SW 1271 (cell line): ENCODE results near the gene TMOD3.
A peak's percentile ranks its signal among the peaks of the same experiment; 100 is the strongest.

Experiments
- DNase-seq, 2 experiments: peaks; one replicate each; lab custom pipeline; 2025; lab: John Stamatoyannopoulos, UW

TMOD3 gene

DNA sequence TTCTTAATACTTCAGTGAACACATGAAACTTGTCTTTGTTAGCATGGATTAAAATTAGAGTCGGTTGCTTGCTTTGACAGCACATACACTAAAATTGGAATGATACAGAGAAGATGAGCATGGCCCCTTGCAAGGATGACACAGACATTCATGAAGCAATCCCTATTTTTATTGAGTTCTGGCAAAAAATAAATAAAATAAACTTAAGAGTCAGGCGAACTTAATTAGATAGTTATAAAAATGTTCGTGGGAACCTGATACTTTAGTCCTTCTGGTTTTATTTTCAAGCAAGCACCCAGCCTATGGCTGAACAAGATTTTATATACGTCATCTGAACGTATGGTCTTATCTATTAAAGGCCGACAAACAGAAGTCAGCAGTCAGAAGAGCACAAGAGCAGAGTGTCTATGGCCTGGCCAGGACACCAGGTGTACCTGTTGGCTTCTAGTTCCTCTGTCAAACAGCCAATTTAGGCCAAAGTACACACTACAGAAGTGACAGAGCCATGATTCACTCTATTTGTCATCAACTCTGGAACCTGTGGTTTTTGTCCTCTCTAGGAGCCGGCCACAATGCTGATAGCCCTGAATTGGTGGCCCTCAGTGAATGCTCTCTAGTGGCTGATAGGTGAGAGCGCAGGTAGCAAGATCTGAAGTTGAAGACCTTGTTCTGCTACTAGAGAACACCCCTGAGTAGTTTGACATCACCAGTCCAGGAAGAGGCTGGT, 77.8 kb downstream of the TMOD3 start:
- DNase-seq, result peak in 1 of 2 experiments; percentile 59

DNA sequence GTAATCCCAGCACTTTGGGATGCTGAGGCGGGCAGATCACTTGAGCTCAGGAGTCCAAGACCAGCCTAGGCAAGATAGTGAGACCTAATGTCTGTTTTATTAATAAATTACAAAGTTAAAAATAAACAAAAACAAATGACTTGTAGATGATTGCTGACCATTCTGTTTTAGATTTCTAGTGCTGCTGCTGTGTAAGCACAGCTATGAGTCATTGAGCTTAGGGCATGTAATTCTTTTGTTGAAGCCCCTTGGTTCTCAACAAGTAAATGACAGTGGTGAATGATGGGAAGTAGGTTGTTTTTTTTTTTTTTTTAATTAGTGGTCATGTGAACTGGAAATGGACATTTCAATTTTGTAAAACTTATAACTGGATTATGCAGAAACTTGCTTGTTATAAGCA, 78.9 kb downstream of the TMOD3 start:
- DNase-seq, result no peak

- DNase-seq, result no peak
Observed at GRCh38 chr15:51909584-51909983, 80.1 kb downstream of the TMOD3 start.

- DNase-seq, result no peak
Observed at GRCh38 chr15:51912528-51912927, 83.1 kb downstream of the TMOD3 start.

DNA sequence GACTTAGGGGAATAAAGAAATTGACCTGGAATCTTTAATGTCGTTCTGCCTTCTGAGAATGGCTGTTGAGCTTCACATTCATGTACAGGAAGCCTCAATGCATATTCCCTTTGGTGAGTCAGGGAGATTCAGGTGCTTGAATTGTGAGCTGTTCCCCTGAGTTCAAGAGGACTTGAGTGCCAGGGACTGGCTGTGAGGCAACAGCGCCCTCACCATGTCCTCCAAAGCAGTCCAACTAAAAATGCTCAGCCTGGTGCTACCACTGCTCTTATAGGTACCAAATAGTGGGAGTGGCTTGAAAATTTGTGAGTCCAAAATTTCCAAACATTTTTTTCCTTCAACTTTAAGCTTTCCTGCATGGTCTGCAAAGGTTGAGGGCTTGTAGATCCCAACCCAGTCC, 88.0 kb downstream of the TMOD3 start:
- peak; percentile 13 to 48 for DNase-seq

- no peak for DNase-seq
Observed at GRCh38 chr15:51924156-51925068, 95.0 kb downstream of the TMOD3 start.

DNA sequence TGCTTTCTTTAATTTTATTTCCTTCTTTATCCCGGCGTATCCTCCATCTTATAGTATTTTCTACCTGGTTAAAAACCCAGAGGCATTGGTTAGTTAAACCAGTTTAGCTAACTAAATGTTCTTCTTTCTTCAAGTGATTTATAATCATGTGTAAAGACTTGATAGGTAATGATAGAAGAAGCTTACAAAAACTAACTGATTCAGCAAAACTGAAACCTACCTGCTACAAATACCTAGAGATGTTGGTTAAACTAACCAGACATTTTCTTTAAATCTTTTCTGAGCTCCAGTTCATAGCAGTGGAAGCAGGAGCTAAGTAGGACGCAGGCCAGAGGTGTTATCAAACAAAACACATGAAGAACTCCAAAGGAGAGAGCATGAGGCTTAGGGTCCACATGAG, 97.4 kb downstream of the TMOD3 start:
- DNase-seq, result no peak

DNA sequence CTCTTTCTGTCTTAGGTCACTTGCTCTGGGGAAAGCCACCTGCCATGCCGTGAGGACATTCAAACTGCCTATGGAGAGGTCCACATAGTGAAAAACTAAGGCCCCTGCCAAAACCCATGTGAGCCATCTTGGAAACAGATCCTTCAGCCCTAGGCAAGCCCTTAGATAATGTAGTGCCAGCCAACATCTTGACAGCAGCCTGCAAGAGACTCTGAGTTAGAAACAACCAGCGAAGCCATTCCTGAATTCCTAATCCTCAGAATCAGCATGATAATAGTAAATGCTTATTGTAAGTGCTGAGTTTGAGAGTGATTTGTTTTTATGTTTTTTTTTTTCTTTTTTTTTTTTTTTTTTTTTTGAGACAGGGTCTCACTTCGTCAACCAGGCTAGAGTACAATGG, 101.6 kb downstream of the TMOD3 start:
- DNase-seq, result no peak

DNA sequence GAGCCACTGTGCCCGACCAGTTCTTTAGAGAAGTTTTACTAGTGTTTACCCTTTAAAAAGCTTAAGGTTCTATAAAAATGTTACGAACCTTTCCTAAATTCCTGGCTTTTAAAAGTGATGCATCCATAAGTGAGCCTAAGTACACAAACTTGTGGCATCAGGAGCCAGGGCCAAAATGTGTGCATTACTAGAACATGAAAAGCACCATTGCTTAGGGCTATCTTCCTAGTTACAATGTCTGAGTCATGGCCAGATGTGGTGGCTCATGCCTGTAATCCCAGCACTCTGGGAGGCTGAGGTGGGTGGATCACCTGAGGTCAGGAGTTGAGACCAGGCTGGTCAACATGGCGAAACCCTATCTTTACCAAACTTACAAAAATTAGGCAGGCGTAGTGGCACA, 102.2 kb downstream of the TMOD3 start:
- no peak for DNase-seq

DNA sequence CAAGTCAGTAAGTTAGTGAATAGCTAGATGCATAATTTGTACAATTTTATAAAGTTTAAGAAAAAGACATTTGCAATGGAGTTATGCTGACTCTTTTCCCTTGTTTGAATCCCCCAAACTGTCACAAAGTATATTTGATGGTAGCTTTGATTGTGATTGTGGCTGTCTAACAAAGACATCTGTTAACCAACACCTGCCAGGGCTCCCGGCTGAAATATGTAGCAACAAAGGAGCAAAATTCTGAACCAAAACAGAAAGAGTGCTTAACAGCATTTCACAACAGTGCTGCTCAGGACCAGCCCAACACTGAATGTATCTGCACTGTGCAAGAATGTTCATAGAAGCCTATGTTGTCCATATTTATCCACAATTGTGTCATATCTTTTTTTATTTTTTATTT, 102.7 kb downstream of the TMOD3 start:
- no peak for DNase-seq

DNA sequence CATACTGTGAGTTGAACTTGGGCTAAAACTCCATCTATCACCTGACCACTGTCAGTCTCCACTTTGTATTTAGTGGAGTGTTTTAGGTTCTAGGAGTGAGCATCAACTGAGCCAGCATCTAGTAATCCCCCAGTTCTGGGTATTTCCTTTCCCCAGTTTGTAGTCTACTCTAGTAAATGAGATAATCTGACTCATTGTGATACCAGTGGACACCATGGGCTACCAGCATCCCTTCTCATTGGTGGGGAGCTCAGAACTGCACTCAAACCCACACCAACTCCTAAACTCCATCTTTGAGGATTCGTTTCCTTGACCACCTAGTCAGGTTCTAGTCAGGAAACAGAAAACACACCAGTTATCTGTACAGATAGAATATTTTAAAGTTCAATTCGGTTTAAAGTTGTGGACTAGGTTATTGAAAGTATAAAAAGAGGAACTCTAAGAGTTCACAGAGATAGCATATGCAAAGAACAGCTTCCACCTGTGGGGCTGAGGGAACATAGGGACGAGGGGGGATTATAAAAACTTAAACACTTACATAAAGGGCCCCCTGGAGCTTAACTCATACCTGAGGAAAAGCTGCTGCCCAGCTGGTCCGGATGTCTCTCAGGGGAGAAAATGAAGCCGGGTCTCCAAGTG, 106.1 kb downstream of the TMOD3 start:
- no peak for DNase-seq

GRCh38 chr15:51936105-51936478, 106.6 kb downstream of the TMOD3 start:
- DNase-seq, result no peak

DNA sequence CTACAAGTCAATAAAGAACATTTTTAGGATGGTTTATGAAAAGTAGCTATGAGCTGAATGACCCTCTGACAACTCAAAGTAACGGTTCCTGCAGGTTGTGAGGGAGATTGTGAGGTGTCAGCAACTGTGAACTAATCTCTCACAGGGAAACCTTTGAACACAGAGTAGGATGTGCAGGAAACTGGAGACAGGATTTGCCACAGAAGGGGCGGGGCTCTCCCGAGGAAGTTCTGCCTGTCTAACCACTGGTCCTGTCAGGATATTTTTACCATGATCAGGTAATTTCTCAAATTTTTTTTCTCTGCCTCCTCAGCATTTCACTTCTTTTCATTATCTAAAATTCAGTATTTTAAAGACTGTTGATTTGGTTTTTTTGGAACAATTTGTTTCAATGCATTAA, 108.8 kb downstream of the TMOD3 start:
- DNase-seq, result no peak

DNA sequence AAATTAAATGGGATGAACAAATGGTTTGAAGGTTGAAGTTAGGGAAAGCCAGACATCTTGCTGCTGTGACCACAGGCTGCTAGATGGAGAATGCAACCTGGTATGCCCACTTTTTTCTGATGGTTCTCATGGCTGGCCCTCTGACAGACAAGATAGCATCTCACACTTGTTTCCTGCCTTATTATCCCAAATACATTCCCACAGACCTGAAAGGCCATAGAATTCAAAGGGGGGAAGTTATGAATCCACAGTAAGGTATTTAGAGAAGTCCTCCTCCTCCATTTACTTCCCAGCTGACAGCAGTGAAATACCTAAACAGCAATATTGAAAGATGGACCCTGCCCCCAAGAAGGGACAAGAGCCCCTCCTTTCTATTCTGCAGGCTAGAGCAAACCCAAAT, 109.8 kb downstream of the TMOD3 start:
- no peak for DNase-seq

DNA sequence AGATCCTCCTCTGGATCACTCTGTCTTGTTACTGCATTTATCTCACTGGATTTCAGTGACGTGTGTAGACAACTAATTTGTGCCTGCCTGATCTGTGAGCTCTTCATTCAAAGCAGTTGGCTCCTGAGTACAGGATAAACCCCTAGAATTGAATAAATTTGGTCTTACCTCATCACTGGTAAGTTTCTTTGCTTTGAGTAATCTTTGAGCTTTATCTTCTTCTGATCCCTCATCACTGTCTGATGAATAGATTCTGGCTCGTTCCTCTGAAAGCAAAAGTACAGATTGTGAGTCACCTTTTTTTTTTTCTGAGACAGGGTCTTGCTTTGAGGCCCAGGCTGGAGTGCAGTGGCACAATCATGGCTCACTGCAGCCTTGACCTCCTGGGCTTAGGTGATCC, 117.7 kb downstream of the TMOD3 start:
- no peak for DNase-seq

DNA sequence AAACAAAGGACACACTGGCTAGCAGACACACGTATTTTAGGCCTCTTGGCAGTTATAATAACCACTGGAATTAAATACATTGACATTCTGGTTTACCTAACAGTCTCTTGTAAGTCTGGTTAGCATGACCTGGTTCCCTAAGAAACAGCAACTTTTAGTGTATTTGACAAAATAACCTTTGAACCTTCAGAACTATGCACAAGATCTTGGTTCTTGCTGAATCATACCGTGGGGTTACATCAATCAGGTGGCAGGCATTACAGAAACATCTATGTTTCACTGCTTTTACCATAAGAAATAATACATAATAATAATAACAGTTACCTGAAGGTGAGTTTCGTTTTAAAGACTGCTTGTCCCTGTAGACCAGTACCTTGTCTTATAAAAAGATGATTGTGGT, 123.4 kb downstream of the TMOD3 start:
- DNase-seq, result no peak

GRCh38 chr15:51955504-51955903, 126.1 kb downstream of the TMOD3 start:
- DNase-seq, result no peak
